ENCODE data around the gene ST14. TPM values are rescaled to one million over a fixed set of nuclear protein-coding genes. Genes with fewer than 3 reads are reported as not detected.

The ST14 gene
- 0.09 to 0.30 TPM (median 0.14 TPM) in 5 replicates for total RNA-seq (2022; extraction: Qiagen RNA extraction; ENCODE audit: low read depth)

DNA sequence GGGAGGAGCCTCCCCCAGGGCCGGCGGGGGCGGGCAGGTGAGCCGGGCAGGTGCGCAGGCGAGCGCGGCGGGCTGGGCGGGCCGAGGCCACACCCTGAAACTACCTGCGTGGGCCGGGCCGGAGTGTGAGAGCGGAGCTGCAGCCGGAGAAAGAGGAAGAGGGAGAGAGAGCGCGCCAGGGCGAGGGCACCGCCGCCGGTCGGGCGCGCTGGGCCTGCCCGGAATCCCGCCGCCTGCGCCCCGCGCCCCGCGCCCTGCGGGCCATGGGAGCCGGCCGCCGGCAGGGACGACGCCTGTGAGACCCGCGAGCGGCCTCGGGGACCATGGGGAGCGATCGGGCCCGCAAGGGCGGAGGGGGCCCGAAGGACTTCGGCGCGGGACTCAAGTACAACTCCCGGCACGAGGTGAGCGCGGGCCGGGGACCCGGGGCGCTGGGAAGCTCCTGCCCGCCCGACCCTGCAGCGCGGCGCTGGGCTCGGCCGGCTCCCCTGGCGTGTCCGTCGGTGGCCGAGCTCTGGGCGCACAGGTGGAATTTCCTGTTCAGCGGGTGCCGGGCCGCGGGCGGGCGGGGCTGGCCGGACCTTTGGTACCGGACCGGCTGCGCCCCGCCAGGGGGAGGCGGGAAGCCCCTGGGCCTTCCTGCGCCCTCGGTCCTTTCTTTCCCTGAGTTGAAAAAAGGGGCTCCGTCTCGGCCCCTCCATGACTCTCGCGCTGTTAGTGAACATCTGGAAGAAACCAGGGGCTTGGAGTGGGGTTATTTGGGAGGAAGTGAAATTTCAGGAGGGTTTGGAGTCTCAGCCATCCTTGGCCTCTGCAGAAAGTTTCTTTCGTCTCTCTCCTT lies at the start of gene ST14:
TSS of gene ST14 (plus strand) at position 126 of the 841 bp plus-strand sequence. CDS start at position 324, 198 bp downstream.

Other genes with a start within 250 kb of the ST14 start
- gene PRDM10, start 156.9 kb upstream of the ST14 start, total RNA-seq (2022; extraction: Qiagen RNA extraction; ENCODE audit: low read depth) = 1.3 to 2.4 TPM (median 1.6 TPM) in 5 replicates
- 154 to 190 TPM (median 179 TPM) in 5 replicates for gene APLP2, start 89.9 kb upstream of the ST14 start, total RNA-seq (2022; extraction: Qiagen RNA extraction; ENCODE audit: low read depth)
- gene ZBTB44, start 155.1 kb downstream of the ST14 start, total RNA-seq (2022; extraction: Qiagen RNA extraction; ENCODE audit: low read depth) = 4.6 to 7.6 TPM (median 6.8 TPM) in 5 replicates

Measured in A549 treated with GW870086 at 1 μM for 4 hours (cell line).